ENCODE results near the gene ELAVL4. TPM values are rescaled to one million over a fixed set of nuclear protein-coding genes. Genes with fewer than 3 reads are reported as not detected.

ELAVL4 gene
- total RNA-seq, 1 experiment from 2014 or later, result 0.50 TPM

- no peaks in the 10 kb centered on the region for H3K4me1 Mint-ChIP-seq
- no peaks in the 10 kb centered on the region for H3K36me3 Mint-ChIP-seq
- H3K27me3 Mint-ChIP-seq (ENCODE audit: low read depth), result peaks cover 6% of the 10 kb centered on the region; the same call in 1 of the 2 replicates
- H3K9me3 Mint-ChIP-seq, result no peaks in the 10 kb centered on the region
- ChIA-PET POLR2A (no interaction called here), CTCF (no interaction called here)
- DNase-seq (ENCODE audit: low spot score) (no peak), ATAC-seq (no peak)
- TF ChIP-seq GTF2I (CRISPR knock-in tag; conservative IDR thresholded peaks at IDR 0.05) (no peak), ZNF138 (CRISPR knock-in tag; conservative IDR thresholded peaks at IDR 0.05) (no peak), KAT7 (CRISPR knock-in tag; IDR thresholded peaks at IDR 0.05; ENCODE audit: borderline replicate concordance) (no peak), FOXP1 (CRISPR knock-in tag; IDR thresholded peaks at IDR 0.05; ENCODE audit: borderline replicate concordance) (no peak), ELF4 (CRISPR knock-in tag; IDR thresholded peaks at IDR 0.05; ENCODE audit: low read depth) (no peak), FOXJ3 (CRISPR knock-in tag; IDR thresholded peaks at IDR 0.05; ENCODE audit: borderline replicate concordance) (no peak), E2F1 (CRISPR knock-in tag; IDR thresholded peaks at IDR 0.05) (no peak), STAT6 (CRISPR knock-in tag; conservative IDR thresholded peaks at IDR 0.05; ENCODE audit: low read depth) (no peak), SOX15 (CRISPR knock-in tag; IDR thresholded peaks at IDR 0.05) (no peak), GABPB1 (CRISPR knock-in tag; IDR thresholded peaks at IDR 0.05) (no peak), NR2C2 (CRISPR knock-in tag; IDR thresholded peaks at IDR 0.05) (no peak)
- H3K27ac Mint-ChIP-seq, result no peak overlapping the region
- no peak overlapping the region for H3K4me3 Mint-ChIP-seq
Observed at GRCh38 chr1:50060279-50060678, 48.4 kb upstream of the ELAVL4 start.

- TF ChIP-seq SP1 (CRISPR knock-in tag; conservative IDR thresholded peaks at IDR 0.05), result no peak
- no peak for TF ChIP-seq ZNF263 (CRISPR knock-in tag; IDR thresholded peaks at IDR 0.05; ENCODE audit: low read depth)
- TF ChIP-seq E2F1 (CRISPR knock-in tag; IDR thresholded peaks at IDR 0.05), result no peak
- no peak for TF ChIP-seq ZNF416 (CRISPR knock-in tag; IDR thresholded peaks at IDR 0.05)
- no peak for TF ChIP-seq CREB1 (CRISPR knock-in tag; IDR thresholded peaks at IDR 0.05)
- TF ChIP-seq E2F4 (CRISPR knock-in tag; IDR thresholded peaks at IDR 0.05; ENCODE audit: borderline replicate concordance, low read depth), result no peak
- no peak for TF ChIP-seq ZNF532 (CRISPR knock-in tag; IDR thresholded peaks at IDR 0.05; ENCODE audit: borderline replicate concordance)
- TF ChIP-seq TP53 (CRISPR knock-in tag; IDR thresholded peaks at IDR 0.05), result no peak
- no peak for TF ChIP-seq ZNF396 (CRISPR knock-in tag; IDR thresholded peaks at IDR 0.05; ENCODE audit: borderline replicate concordance)
- no peak for ATAC-seq
- no peak overlapping the region for H3K4me3 Mint-ChIP-seq
- POLR2A ChIA-PET, result no interaction called here
- CTCF ChIA-PET, result no interaction called here
- no peaks in the 10 kb centered on the region for H3K9me3 Mint-ChIP-seq
- H3K27ac Mint-ChIP-seq, result no peak overlapping the region
- no peaks in the 10 kb centered on the region for H3K4me1 Mint-ChIP-seq
- peaks cover 10% of the 10 kb centered on the region for H3K27me3 Mint-ChIP-seq (ENCODE audit: low read depth)
- DNase-seq (ENCODE audit: low spot score), result no peak
- H3K36me3 Mint-ChIP-seq, result no peaks in the 10 kb centered on the region
Observed at GRCh38 chr1:50066806-50067205, 41.9 kb upstream of the ELAVL4 start.
